GM23248 (cell line): ENCODE data around the gene TLL1. TPM values are rescaled to one million over a fixed set of nuclear protein-coding genes. Genes with fewer than 3 reads are reported as not detected.

Experiments used
- DNase-seq: peaks from one replicate; pipeline ENCODE4 v3.0.0-alpha.2; 2015
- H2AFZ ChIP-seq: fragments of 200-600 bp; sonication (generic); 2 replicates; pipeline ENCODE4 v1.6.1; 2016; ENCODE audit warnings: antibody characterized with exemption
- H3F3A ChIP-seq: fragments of 200-600 bp; sonication (generic); 2 replicates; pipeline ENCODE4 v1.6.1; 2016; ENCODE audit warnings: mild to moderate bottlenecking, antibody characterized with exemption, mixed run types; ENCODE audit not compliant: insufficient read depth
- H3K27ac ChIP-seq: fragments of 200-600 bp; sonication (generic); 2 replicates; pipeline ENCODE4 v1.5.1; 2016; ENCODE audit warnings: mild to moderate bottlenecking
- H3K27me3 ChIP-seq: fragments of 200-600 bp; sonication (generic); replicated peaks from 2 replicates; pipeline ENCODE4 v1.6.1; 2016; ENCODE audit warnings: mild to moderate bottlenecking; ENCODE audit not compliant: insufficient read depth
- H3K36me3 ChIP-seq: fragments of 200-600 bp; sonication (generic); 2 replicates; pipeline ENCODE4 v1.6.1; 2016; ENCODE audit warnings: low read depth, mild to moderate bottlenecking
- H3K4me1 ChIP-seq: fragments of 200-600 bp; sonication (generic); 2 replicates; pipeline ENCODE4 v1.6.1; 2016; ENCODE audit warnings: mild to moderate bottlenecking; ENCODE audit not compliant: insufficient read depth
- H3K4me2 ChIP-seq: fragments of 200-600 bp; sonication (generic); one replicate; pipeline ENCODE4 v1.6.1; 2016; ENCODE audit warnings: mild to moderate bottlenecking; ENCODE audit not compliant: unreplicated experiment
- H3K4me3 ChIP-seq: fragments of 200-600 bp; sonication (generic); 2 replicates; pipeline ENCODE4 v1.5.1; 2016; ENCODE audit warnings: mild to moderate bottlenecking
- H3K79me2 ChIP-seq: fragments of 200-600 bp; sonication (generic); 2 replicates; pipeline ENCODE4 v1.6.1; 2016; ENCODE audit warnings: mild to moderate bottlenecking; ENCODE audit not compliant: insufficient read depth
- H3K9ac ChIP-seq: fragments of 200-600 bp; sonication (generic); 2 replicates; pipeline ENCODE4 v1.6.1; 2016; ENCODE audit warnings: mild to moderate bottlenecking
- H3K9me2 ChIP-seq: fragments of 200-600 bp; sonication (generic); 2 replicates; pipeline ENCODE4 v1.6.1; 2016; ENCODE audit warnings: mixed run types, mild to moderate bottlenecking, moderate library complexity; ENCODE audit not compliant: insufficient read depth
- H3K9me3 ChIP-seq: fragments of 200-600 bp; sonication (generic); one replicate; pipeline ENCODE4 v1.6.1; 2017; ENCODE audit warnings: low read depth
- H4K20me1 ChIP-seq: fragments of 200-600 bp; sonication (generic); 2 replicates; pipeline ENCODE4 v1.6.0; 2016; ENCODE audit not compliant: insufficient read depth
- EZH2 ChIP-seq: fragments of 200-600 bp; sonication (generic); IDR thresholded peaks from 2 replicates; pipeline ENCODE4 v1.6.1; 2018; ENCODE audit warnings: antibody characterized with exemption, mild to moderate bottlenecking; ENCODE audit not compliant: insufficient read depth, poor library complexity, severe bottlenecking
- EZH2phosphoT487 ChIP-seq: fragments of 200-600 bp; sonication (generic); IDR thresholded peaks from 2 replicates; pipeline ENCODE4 v1.6.1; 2018; ENCODE audit warnings: antibody characterized with exemption, moderate library complexity, mild to moderate bottlenecking, low read depth; ENCODE audit not compliant: insufficient read depth
- WGBS, 2 experiments: methylation state at CpG; one replicate each; pipeline ENCODE4 v1.1.6; 2015 to 2017; ENCODE audit warnings: low lambda C conversion rate in 2 of 2, low coverage in 1 of 2; ENCODE audit errors: missing lambda C conversion rate in 2 of 2; 5-methylcytosine and 5-hydroxymethylcytosine counted together
- in situ Hi-C: fragments of 300-500 bp; cut with MboI; formaldehyde crosslinking; loops from 2 replicates; pipeline ENCODE4 v1.15.0; 2020
- polyA plus RNA-seq: library from polyadenylated mRNA; unstranded; fragments of >200 nt; fragmentation: Nextera tagmentation; extraction: Ambion mirVana; gene quantifications from 2 replicates; pipeline ENCODE4 v1.2.1, GENCODE V29; 2016
- total RNA-seq: library from RNA; depleted of rRNA; stranded (reverse); fragments of >200 nt; shearing (Covaris generic); gene quantifications from 2 replicates; pipeline ENCODE4 v1.2.3, GENCODE V29; 2014

The TLL1 gene
- total and polyA plus RNA-seq, 2 experiments from 2014 or later, result not detected

GRCh38 chr4:165851256-165851655 lies 21.8 kb upstream of the TLL1 start:
- Histone ChIP-seq H3K9me3 (no peaks in the 10 kb centered on the region), H3K9ac (no peak overlapping the region), H2AFZ (no peak overlapping the region), H3K79me2 (no peaks in the 10 kb centered on the region), H4K20me1 (no peaks in the 10 kb centered on the region), H3K9me2 (no peaks in the 10 kb centered on the region), H3K4me3 (no peak overlapping the region), H3K27ac (no peak overlapping the region), H3K4me2 (no peak overlapping the region), H3K4me1 (no peaks in the 10 kb centered on the region), H3K27me3 (no peaks in the 10 kb centered on the region), H3K36me3 (no peaks in the 10 kb centered on the region), H3F3A (no peaks in the 10 kb centered on the region)
- WGBS, 2 experiments, result 4 to 26% methylated on average over 3 of the region's 3 CpGs
- DNase-seq, result no peak
- no peak for TF ChIP-seq EZH2
- TF ChIP-seq EZH2phosphoT487, result no peak
- in situ Hi-C loops, result no loop called here

GRCh38 chr4:165855191-165855590 lies 17.8 kb upstream of the TLL1 start:
- Histone ChIP-seq H3K9me3 (no peaks in the 10 kb centered on the region), H3K27ac (no peak overlapping the region), H3K79me2 (no peaks in the 10 kb centered on the region), H3K4me1 (no peaks in the 10 kb centered on the region), H3K36me3 (no peaks in the 10 kb centered on the region), H3K4me2 (no peak overlapping the region), H3K4me3 (no peak overlapping the region), H3K9me2 (no peaks in the 10 kb centered on the region), H4K20me1 (no peaks in the 10 kb centered on the region), H3K27me3 (no peaks in the 10 kb centered on the region), H3F3A (no peaks in the 10 kb centered on the region), H2AFZ (no peak overlapping the region), H3K9ac (no peak overlapping the region)
- in situ Hi-C loops, result no loop called here
- DNase-seq, result no peak
- TF ChIP-seq EZH2, result no peak
- TF ChIP-seq EZH2phosphoT487, result no peak

- Histone ChIP-seq H3K79me2 (no peaks in the 10 kb centered on the region), H3K9me2 (no peaks in the 10 kb centered on the region), H3K36me3 (no peaks in the 10 kb centered on the region), H3K4me1 (no peaks in the 10 kb centered on the region), H3K4me2 (no peak overlapping the region), H3K9ac (no peak overlapping the region), H3K27ac (no peak overlapping the region), H3K27me3 (no peaks in the 10 kb centered on the region), H3K9me3 (no peaks in the 10 kb centered on the region), H4K20me1 (no peaks in the 10 kb centered on the region), H3F3A (no peaks in the 10 kb centered on the region), H2AFZ (no peak overlapping the region), H3K4me3 (no peak overlapping the region)
- DNase-seq, result no peak
- TF ChIP-seq EZH2phosphoT487, result no peak
- no peak for TF ChIP-seq EZH2
- 13 to 14% methylated on average over 1 of the region's 1 CpG for whole genome bisulfite sequencing, 2 experiments
- in situ Hi-C loops, result no loop called here
These were observed 11.7 kb upstream of the TLL1 start for GRCh38 chr4:165861363-165861762.

GRCh38 chr4:165864271-165864670 lies 8.8 kb upstream of the TLL1 start:
- 20% methylated on average over 3 of the region's 3 CpGs for WGBS, 2 experiments
- H3K9me2 ChIP-seq, result no peaks in the 10 kb centered on the region
- no peak for TF ChIP-seq EZH2phosphoT487
- TF ChIP-seq EZH2, result no peak
- no peaks in the 10 kb centered on the region for H3K4me1 ChIP-seq
- H3K79me2 ChIP-seq, result no peaks in the 10 kb centered on the region
- in situ Hi-C loops, result no loop called here
- H3K4me3 ChIP-seq, result no peak overlapping the region
- no peaks in the 10 kb centered on the region for H3K36me3 ChIP-seq
- no peak for DNase-seq
- no peak overlapping the region for H3K9ac ChIP-seq
- no peaks in the 10 kb centered on the region for H3F3A ChIP-seq
- no peak overlapping the region for H2AFZ ChIP-seq
- H3K27ac ChIP-seq, result no peak overlapping the region
- no peak overlapping the region for H3K4me2 ChIP-seq
- H3K27me3 ChIP-seq, result no peaks in the 10 kb centered on the region
- H3K9me3 ChIP-seq, result no peaks in the 10 kb centered on the region
- no peaks in the 10 kb centered on the region for H4K20me1 ChIP-seq

GRCh38 chr4:165866019-165866650 lies 6.9 kb upstream of the TLL1 start:
- Histone ChIP-seq H4K20me1 (no peaks in the 10 kb centered on the region), H3K36me3 (no peaks in the 10 kb centered on the region), H3K9me3 (no peaks in the 10 kb centered on the region), H3K9me2 (no peaks in the 10 kb centered on the region), H3K4me2 (no peak overlapping the region), H2AFZ (no peak overlapping the region), H3K27me3 (no peaks in the 10 kb centered on the region; the same call in 1 of the 2 replicates), H3F3A (no peaks in the 10 kb centered on the region), H3K4me3 (no peak overlapping the region), H3K4me1 (no peaks in the 10 kb centered on the region), H3K27ac (no peak overlapping the region), H3K79me2 (no peaks in the 10 kb centered on the region), H3K9ac (no peak overlapping the region)
- in situ Hi-C loops, result no loop called here
- no peak for DNase-seq
- 30 to 32% methylated on average over 7 of the region's 7 CpGs for WGBS, 2 experiments
- TF ChIP-seq EZH2, result no peak
- no peak for TF ChIP-seq EZH2phosphoT487
